Fibroblast of the aortic adventitia (primary cell): ENCODE data around the gene TBR1. TPM values are rescaled to one million over a fixed set of nuclear protein-coding genes. Genes with fewer than 3 reads are reported as not detected.

Source experiments
- DNase-seq: peaks from one replicate; pipeline ENCODE4 v3.0.0-alpha.2; 2010; ENCODE audit warnings: low read depth
- H3K4me3 ChIP-seq: 2 replicates; pipeline ENCODE4 v1.5.1; 2011; ENCODE audit warnings: low read depth, mild to moderate bottlenecking, control low read depth, low read length, moderate library complexity
- total RNA-seq: library from RNA; depleted of rRNA; stranded (reverse); fragments of >200 nt; gene quantifications from 2 replicates; pipeline ENCODE4 v1.2.3, GENCODE V29; 2012; ENCODE audit warnings: low replicate concordance
- TF ChIP-seq, protein P1 (sequence below): IDR thresholded peaks from 2 replicates; pipeline ENCODE4 v1.5.1; 2011; ENCODE audit warnings: mild to moderate bottlenecking, low read length, control low read depth, inconsistent platforms; ENCODE audit not compliant: insufficient read depth

Gene TBR1
- total RNA-seq, 1 donor, result not detected

DNA sequence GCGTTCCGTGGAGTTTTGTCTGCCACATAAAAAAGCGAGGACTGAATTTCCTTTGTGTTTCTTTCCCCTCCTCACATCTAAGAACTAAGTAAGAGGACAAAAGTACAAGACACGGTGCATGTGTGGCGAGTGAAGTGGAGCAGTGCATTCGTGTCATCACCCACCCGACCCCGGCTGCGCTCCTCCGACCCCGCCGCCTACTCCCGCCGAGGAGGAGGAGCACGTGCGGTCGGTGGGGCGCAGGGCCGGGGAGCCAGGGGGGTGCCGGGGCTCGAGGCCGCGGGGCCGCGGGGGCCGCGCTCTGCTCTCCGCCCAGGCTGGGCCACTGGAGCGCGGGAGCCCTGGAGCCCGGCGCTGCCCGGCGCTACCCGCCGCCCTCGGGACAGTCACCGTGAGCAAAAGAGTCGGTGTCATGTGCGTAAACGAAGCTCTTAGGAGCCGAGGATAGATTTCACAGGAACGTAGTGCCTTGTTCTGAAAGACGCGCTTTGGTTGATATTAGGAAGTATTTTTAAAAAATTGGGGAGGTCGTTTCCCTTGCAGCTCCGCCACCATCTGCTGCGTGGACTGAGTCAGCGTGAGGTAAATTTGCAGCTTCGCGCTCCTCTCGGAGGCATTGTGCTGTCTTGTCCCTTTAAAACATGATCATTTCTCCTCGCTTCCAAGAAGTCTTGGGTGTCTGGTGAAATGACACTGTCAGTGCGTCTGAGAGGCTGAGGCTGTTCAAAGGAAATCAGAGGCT, 11.0 kb downstream of the TBR1 start:
- H3K4me3 ChIP-seq, result peak overlapping the region; percentile 26
- TF ChIP-seq, protein P1, sequence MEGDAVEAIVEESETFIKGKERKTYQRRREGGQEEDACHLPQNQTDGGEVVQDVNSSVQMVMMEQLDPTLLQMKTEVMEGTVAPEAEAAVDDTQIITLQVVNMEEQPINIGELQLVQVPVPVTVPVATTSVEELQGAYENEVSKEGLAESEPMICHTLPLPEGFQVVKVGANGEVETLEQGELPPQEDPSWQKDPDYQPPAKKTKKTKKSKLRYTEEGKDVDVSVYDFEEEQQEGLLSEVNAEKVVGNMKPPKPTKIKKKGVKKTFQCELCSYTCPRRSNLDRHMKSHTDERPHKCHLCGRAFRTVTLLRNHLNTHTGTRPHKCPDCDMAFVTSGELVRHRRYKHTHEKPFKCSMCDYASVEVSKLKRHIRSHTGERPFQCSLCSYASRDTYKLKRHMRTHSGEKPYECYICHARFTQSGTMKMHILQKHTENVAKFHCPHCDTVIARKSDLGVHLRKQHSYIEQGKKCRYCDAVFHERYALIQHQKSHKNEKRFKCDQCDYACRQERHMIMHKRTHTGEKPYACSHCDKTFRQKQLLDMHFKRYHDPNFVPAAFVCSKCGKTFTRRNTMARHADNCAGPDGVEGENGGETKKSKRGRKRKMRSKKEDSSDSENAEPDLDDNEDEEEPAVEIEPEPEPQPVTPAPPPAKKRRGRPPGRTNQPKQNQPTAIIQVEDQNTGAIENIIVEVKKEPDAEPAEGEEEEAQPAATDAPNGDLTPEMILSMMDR, result no peak
- peak; percentile 43 for DNase-seq

DNA sequence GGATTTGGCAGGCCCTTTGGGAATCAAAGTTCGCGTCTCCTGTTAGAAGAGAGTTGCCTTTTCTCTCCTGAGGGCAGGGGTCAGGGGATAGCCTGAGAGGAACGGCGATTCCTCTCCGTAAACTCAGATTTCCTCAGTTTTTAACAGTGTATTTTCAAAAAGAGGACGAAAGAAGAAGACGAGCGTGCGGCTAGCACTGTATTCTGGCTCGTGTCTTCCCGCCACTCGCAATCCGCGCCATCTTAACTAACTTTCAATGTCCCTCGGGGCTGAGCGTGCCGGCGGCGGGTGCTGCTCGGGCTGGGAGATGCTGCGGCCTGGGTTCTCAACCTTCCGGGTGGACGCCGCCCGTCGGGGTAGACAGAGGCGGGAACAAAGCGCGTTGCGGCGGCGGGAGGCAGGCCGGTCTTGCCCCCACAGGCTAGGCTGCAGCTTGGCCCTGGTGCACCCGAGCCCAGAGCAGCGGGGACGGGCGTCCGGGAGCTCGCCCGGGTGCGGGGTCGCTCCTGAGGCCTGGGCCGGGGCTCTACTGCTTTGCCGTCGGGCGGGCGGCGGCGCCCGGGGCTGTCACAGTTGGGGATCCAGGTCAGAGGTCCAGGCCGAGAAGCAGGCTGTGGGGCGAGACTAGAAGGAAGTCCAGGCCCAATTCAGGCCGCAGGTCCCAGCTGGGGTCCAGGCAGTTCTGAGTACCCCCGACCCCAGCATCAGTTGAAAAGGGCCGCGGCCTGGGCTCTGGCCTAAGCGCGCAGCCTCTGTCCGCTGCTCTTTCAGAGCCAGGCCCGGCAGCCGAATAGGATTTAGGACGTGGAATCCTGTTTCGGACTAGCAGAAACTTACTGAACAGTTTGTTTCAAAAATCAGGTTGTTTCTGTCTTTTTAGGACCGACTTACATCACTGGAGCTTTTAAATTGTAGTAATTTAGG, 11.8 kb downstream of the TBR1 start:
- H3K4me3 ChIP-seq, result no peak overlapping the region
- TF ChIP-seq, protein P1, result no peak
- DNase-seq, result no peak

DNA sequence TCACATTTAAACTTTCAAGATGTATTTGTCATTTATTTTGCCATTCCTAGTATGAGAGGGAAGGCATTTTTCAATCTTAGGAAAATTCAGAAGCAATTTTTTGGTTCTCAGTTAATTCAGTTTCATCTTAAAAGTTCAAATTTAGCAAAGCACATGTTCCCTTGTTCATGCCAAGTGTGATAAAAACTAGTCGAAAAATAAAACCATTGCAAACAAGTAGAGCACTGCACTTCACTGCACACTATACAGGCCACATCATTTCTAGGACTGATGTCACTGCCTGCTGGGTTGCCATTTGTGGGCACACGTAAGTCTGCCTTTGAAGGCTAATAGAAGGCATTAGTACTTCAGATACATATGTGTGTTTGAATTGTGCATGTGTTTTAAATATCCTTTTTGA, 14.3 kb downstream of the TBR1 start:
- no peak overlapping the region for H3K4me3 ChIP-seq
- TF ChIP-seq, protein P1, result no peak
- DNase-seq, result no peak

DNA sequence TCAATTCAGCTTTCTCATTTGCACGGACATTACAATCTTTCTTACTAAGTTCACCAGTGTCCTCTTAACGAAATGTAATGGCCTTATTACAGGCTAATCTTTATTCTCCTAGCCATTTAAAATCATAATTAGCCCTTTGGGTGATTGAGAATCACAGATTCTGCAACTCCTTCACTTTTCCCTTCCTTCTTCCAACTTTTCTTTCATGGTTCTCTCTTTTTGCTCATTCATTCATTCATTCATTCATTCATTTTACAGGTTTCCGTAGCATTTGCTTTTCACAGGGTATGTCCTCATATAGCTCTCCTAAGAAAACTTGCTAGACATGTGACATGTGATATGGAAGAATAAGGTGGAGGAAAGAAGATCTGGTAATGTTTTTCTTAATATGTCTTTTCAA, 16.0 kb downstream of the TBR1 start:
- no peak for DNase-seq
- H3K4me3 ChIP-seq, result no peak overlapping the region
- TF ChIP-seq, protein P1, result no peak

DNA sequence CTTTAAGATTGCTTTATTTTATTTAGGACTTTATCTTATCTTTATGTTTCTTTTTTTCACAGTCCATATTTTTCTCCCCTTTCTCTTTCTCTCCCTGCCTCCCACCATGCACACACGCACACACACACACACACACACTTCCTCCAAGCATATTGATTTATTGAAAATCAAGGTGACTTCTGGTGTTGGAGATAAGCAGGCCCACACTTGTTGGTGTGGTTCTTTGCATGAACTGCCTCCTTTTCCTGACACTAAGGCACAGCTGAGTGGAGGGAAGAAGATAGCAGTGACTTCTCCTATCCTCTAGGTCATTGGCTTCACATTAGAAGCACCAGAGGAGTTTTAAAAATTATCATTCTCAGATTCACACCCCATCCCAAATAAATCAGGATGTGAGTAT, 18.0 kb downstream of the TBR1 start:
- no peak for DNase-seq
- no peak overlapping the region for H3K4me3 ChIP-seq
- TF ChIP-seq, protein P1, result no peak

DNA sequence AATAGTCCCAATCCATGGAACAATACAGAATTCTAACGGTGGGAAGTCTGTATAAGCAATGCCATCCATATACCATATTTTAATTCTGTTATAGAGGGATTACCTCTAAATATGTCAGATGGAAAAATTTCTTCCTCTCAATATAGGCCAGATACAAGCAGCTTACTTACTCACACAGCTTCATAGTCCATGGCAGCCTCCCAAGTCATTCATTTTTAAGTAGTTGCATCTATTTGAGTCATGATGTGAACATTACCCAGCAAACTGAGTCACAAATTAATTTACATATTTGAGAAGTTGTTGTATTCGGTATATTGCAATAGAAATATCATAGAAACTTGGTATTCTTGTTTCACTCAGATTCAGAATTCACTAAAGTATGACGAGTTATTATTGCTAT, 20.3 kb downstream of the TBR1 start:
- TF ChIP-seq, protein P1, result no peak
- H3K4me3 ChIP-seq, result no peak overlapping the region
- DNase-seq, result peak; percentile 85
